NCI-H82 treated with DMSO at 0.1 percent for 48 hours (cell line): ENCODE measurements around the gene NDUFA8.

ENCODE experiments used
- DNase-seq: peaks from one replicate; lab custom pipeline; 2025; ENCODE audit not compliant: unreplicated experiment; lab: John Stamatoyannopoulos, UW

NDUFA8 gene

GRCh38 chr9:122102156-122102555 lies 57.4 kb downstream of the NDUFA8 start:
- no peak for DNase-seq

GRCh38 chr9:122100756-122101155 lies 58.8 kb downstream of the NDUFA8 start:
- no peak for DNase-seq

GRCh38 chr9:122099271-122099869 lies 60.2 kb downstream of the NDUFA8 start:
- DNase-seq, result peak; percentile 29

- no peak for DNase-seq
Observed at GRCh38 chr9:122097679-122098315, 61.8 kb downstream of the NDUFA8 start.

- DNase-seq, result no peak
Observed at GRCh38 chr9:122096620-122097415, 62.8 kb downstream of the NDUFA8 start.

GRCh38 chr9:122095010-122095767 lies 64.4 kb downstream of the NDUFA8 start:
- DNase-seq, result no peak
